ENCODE results near the gene PYCR2. TPM values are rescaled to one million over a fixed set of nuclear protein-coding genes. Genes with fewer than 3 reads are reported as not detected.
A peak's percentile ranks its signal among the peaks of the same experiment; 100 is the strongest.

PYCR2 gene
- total RNA-seq, 4 donors from 2014 or later = 19.5 to 66.4 (median 38.8) TPM

- intact Hi-C loops (cut with DNase I; ENCODE audit: low total_unique reads) = no loop called here
- no peak for DNase-seq
- Histone ChIP-seq H3K4me3 (no peak overlapping the region), H3K27me3 (no peaks in the 10 kb centered on the region), H3K4me1 (peaks cover 0 to 28% of the 10 kb centered on the region in 2 donors), H3K36me3 (no peaks in the 10 kb centered on the region), H3K27ac (peak overlapping the region; percentile 14 to 56), H3K9me3 (no peaks in the 10 kb centered on the region)
- TF ChIP-seq POLR2A (IDR thresholded peaks at IDR 0.05) (no peak), CTCF (IDR thresholded peaks at IDR 0.05) (no peak)
Observed at GRCh38 chr1:225876900-225877510, 47.0 kb downstream of the PYCR2 start.

GRCh38 chr1:225875044-225875815, 48.8 kb downstream of the PYCR2 start:
- Histone ChIP-seq H3K27ac (no peak overlapping the region), H3K36me3 (no peaks in the 10 kb centered on the region)

GRCh38 chr1:225874431-225874830, 49.6 kb downstream of the PYCR2 start:
- Histone ChIP-seq H3K27me3 (no peaks in the 10 kb centered on the region), H3K36me3 (no peaks in the 10 kb centered on the region)
- no peak for TF ChIP-seq CTCF (IDR thresholded peaks at IDR 0.05)
- no peak for TF ChIP-seq POLR2A (IDR thresholded peaks at IDR 0.05)

More at GRCh38 chr1:225875044-225875815, 48.8 kb downstream of the PYCR2 start:
- intact Hi-C loops (cut with DNase I; ENCODE audit: low total_unique reads) = no loop called here
- Histone ChIP-seq H3K4me1 (peaks cover 0 to 24% of the 10 kb centered on the region in 2 donors), H3K27me3 (no peaks in the 10 kb centered on the region), H3K9me3 (no peaks in the 10 kb centered on the region), H3K4me3 (no peak overlapping the region)
- no peak for DNase-seq
- TF ChIP-seq POLR2A (IDR thresholded peaks at IDR 0.05) (no peak), CTCF (IDR thresholded peaks at IDR 0.05) (no peak)

GRCh38 chr1:225873281-225873850, 50.7 kb downstream of the PYCR2 start:
- Histone ChIP-seq H3K36me3 (no peaks in the 10 kb centered on the region), H3K4me3 (no peak overlapping the region), H3K4me1 (peaks cover 0 to 10% of the 10 kb centered on the region in 2 donors), H3K9me3 (no peaks in the 10 kb centered on the region), H3K27ac (no peak overlapping the region), H3K27me3 (no peaks in the 10 kb centered on the region)
- intact Hi-C loops (cut with DNase I; ENCODE audit: low total_unique reads) = no loop called here
- TF ChIP-seq POLR2A (IDR thresholded peaks at IDR 0.05) = no peak
- TF ChIP-seq CTCF (IDR thresholded peaks at IDR 0.05) = no peak
- no peak for DNase-seq

More at GRCh38 chr1:225874431-225874830, 49.6 kb downstream of the PYCR2 start:
- Histone ChIP-seq H3K4me3 (no peak overlapping the region), H3K27ac (no peak overlapping the region), H3K9me3 (no peaks in the 10 kb centered on the region), H3K4me1 (peaks cover 0 to 16% of the 10 kb centered on the region in 2 donors)
- no peak for DNase-seq
- intact Hi-C loops (cut with DNase I; ENCODE audit: low total_unique reads) = no loop called here

- intact Hi-C loops (cut with DNase I; ENCODE audit: low total_unique reads) = no loop called here
- Histone ChIP-seq H3K4me3 (no peak overlapping the region), H3K9me3 (no peaks in the 10 kb centered on the region), H3K36me3 (no peaks in the 10 kb centered on the region), H3K27me3 (no peaks in the 10 kb centered on the region), H3K27ac (no peak overlapping the region), H3K4me1 (no peaks in the 10 kb centered on the region)
- DNase-seq = no peak
- no peak for TF ChIP-seq CTCF (IDR thresholded peaks at IDR 0.05)
- no peak for TF ChIP-seq POLR2A (IDR thresholded peaks at IDR 0.05)
Observed at GRCh38 chr1:225872075-225872430, 52.0 kb downstream of the PYCR2 start.
